DND-41 (cell line): ENCODE data around the gene ADORA2B.

Source experiments
- CTCF ChIP-seq: IDR thresholded peaks from 2 replicates; pipeline ENCODE4 v1.5.1; 2012; ENCODE audit warnings: borderline replicate concordance, low read length, moderate library complexity, mild to moderate bottlenecking; ENCODE audit not compliant: poor library complexity, severe bottlenecking; ENCODE audit errors: extremely low read depth
- EZH2 ChIP-seq: IDR thresholded peaks from 3 replicates; pipeline ENCODE4 v1.6.1; 2012; ENCODE audit warnings: borderline replicate concordance, low read depth, mild to moderate bottlenecking, moderate library complexity, low read length, inconsistent platforms; ENCODE audit not compliant: severe bottlenecking

GRCh38 chr17:16002708-16003260 is 57.9 kb downstream of the ADORA2B start:
- TF ChIP-seq CTCF (no peak), EZH2 (no peak)
